Adrenal gland (tissue), 12 donors: Measurements from ENCODE around the gene ANK2. TPM values are rescaled to one million over a fixed set of nuclear protein-coding genes. Genes with fewer than 3 reads are reported as not detected.

Experiments
- DNase-seq, 7 donors: peaks; one replicate each; pipeline ENCODE4 v3.0.0-alpha.2; 2019 to 2020
- H3K27ac ChIP-seq, 5 donors: fragments of 200-600 bp; sonication (generic) in 4 of 5; 1 replicate in 3 of 5; 2 replicates in 2 of 5; pipeline versions ENCODE4 v1.5.1 to v1.8.0; 2016 to 2020; ENCODE audit warnings: mild to moderate bottlenecking in 1 of 5
- H3K27me3 ChIP-seq: fragments of 200-600 bp; 2 replicates; pipeline ENCODE4 v1.8.0; 2021
- H3K36me3 ChIP-seq, 2 donors: fragments of 200-600 bp; replicated peaks in 1 of 2; 1 replicate in 1 of 2; 2 replicates in 1 of 2; pipeline versions ENCODE4 v1.5.1 to v1.8.0; 2018 to 2022
- H3K4me1 ChIP-seq, 2 donors: fragments of 200-600 bp; replicated peaks in 1 of 2; 1 replicate in 1 of 2; 2 replicates in 1 of 2; pipeline versions ENCODE4 v1.5.1 to v1.8.0; 2018 to 2021
- H3K4me3 ChIP-seq, 4 donors: fragments of 200-600 bp; sonication (generic) in 3 of 4; one replicate each; pipeline ENCODE4 v1.5.1; 2016 to 2018
- H3K9me3 ChIP-seq, 3 donors: fragments of 200-600 bp; sonication (generic) in 1 of 3; replicated peaks in 1 of 3; 1 replicate in 2 of 3; 2 replicates in 1 of 3; pipeline versions ENCODE4 v1.5.1 to v1.8.0; 2016 to 2021
- POLR2A ChIP-seq, 2 donors: fragments of 450-650 bp; IDR thresholded peaks; one replicate each; pipeline ENCODE4 v1.6.1; 2017; ENCODE audit warnings: antibody characterized with exemption in 2 of 2, mild to moderate bottlenecking in 2 of 2, moderate library complexity in 1 of 2
- whole genome bisulfite sequencing, 4 donors: extraction: QIAGEN DNeasy Blood & Tissue Kit in 2 of 4; methylation state at CpG; one replicate each; pipeline versions ENCODE4 v1.1.5 to v1.1.7; 2013 to 2017; 5-methylcytosine and 5-hydroxymethylcytosine counted together
- intact Hi-C, 2 donors: fragments of 100-400 bp; cut with DNase I; formaldehyde crosslinking; loops; one replicate each; pipeline versions ENCODE4 v1.14.1 to v1.15.0; 2022 to 2023
- polyA plus RNA-seq, 3 donors: library from polyadenylated mRNA; stranded (reverse); fragments of 200-250 nt in 2 of 3; fragments of 350-450 nt in 1 of 3; fragmentation: Illumina TruSeq in 1 of 3; extraction: RNeasy Lipid Tissue Mini Kit (QIAGEN cat#74804) in 1 of 3; gene quantifications; one replicate each; pipeline ENCODE4 v1.2.3, GENCODE V29; 2013 to 2014
- total RNA-seq, 9 donors: library from RNA; depleted of rRNA in 4 of 9; stranded (reverse); fragments of >200 nt in 4 of 9; fragments of 120-200 nt in 1 of 9; fragmentation: NEBNext Ultra II Directional in 1 of 9; extraction: Animal tissue kit (Norgen Biotek cat#: 25700) in 1 of 9; gene quantifications; one replicate each; pipeline versions ENCODE4 v1.1.0 to v1.2.4, GENCODE V29; 2013 to 2023
- TF ChIP-seq, protein P1 (sequence below), 6 experiments: fragments of 450-650 bp in 4 of 6; fragments of 200-600 bp in 2 of 6; sonication (generic) in 1 of 6; IDR thresholded peaks; 1 replicate in 5 of 6; 2 replicates in 1 of 6; pipeline versions ENCODE4 v1.5.1 to v1.8.0; 2016 to 2021; ENCODE audit warnings: antibody characterized with exemption in 6 of 6, mild to moderate bottlenecking in 2 of 6, moderate library complexity in 1 of 6
- donor health status: healthy with polysubstance abuse.
- donor health status: Bipolar disorder and iron deficiency.
- donor health status: DM: yes; HTN: yes; CAD: no.
- donor health status: DM: no; HTN: no; CAD: no.
- donor health status: DM: no; HTN: no; CAD: no.
- donor health status: DM: yes; HTN: yes; CAD: no.

Gene ANK2
- total and polyA plus RNA-seq, 12 donors, result 6.5 to 229 (median 56.1) TPM

DNA sequence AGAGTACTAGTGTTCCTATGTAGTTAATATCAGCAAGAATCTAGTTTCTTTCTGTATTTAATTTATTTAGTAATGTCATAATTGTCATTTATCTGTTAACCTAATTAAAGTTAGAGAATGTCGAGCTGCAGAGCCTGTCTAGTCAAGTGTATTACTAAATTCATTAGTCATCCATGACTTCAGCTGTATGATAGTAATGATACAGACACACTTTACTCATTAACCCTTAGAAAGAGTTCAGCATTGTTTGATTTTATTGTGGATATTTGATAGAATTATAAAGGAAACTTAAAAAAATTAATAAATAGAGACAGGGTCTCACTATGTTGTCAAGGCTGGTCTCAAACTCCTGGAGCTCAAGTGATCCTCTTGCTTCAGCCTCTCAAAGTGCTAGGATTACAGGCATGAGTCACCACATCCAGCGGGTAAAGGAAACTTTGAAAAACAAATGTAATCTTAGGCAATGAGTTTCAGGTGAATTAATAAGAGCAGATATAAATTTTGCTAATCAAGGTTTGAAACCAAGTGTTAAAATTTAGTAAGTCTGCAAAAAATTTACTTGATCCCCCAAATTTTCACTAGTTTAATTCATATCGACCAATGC lies 110.6 kb downstream of the ANK2 start:
- Histone ChIP-seq H3K4me1 (peaks cover 0 to 8% of the 10 kb centered on the region in 2 donors), H3K9me3 (no peaks in the 10 kb centered on the region), H3K4me3 (no peak overlapping the region), H3K36me3 (no peaks in the 10 kb centered on the region), H3K27ac (no peak overlapping the region), H3K27me3 (no peaks in the 10 kb centered on the region)
- no peak for DNase-seq
- TF ChIP-seq POLR2A (IDR thresholded peaks at IDR 0.05), result no peak
- TF ChIP-seq, protein P1, sequence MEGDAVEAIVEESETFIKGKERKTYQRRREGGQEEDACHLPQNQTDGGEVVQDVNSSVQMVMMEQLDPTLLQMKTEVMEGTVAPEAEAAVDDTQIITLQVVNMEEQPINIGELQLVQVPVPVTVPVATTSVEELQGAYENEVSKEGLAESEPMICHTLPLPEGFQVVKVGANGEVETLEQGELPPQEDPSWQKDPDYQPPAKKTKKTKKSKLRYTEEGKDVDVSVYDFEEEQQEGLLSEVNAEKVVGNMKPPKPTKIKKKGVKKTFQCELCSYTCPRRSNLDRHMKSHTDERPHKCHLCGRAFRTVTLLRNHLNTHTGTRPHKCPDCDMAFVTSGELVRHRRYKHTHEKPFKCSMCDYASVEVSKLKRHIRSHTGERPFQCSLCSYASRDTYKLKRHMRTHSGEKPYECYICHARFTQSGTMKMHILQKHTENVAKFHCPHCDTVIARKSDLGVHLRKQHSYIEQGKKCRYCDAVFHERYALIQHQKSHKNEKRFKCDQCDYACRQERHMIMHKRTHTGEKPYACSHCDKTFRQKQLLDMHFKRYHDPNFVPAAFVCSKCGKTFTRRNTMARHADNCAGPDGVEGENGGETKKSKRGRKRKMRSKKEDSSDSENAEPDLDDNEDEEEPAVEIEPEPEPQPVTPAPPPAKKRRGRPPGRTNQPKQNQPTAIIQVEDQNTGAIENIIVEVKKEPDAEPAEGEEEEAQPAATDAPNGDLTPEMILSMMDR (IDR thresholded peaks at IDR 0.05), result no peak
- 71 to 81% (median 73%) methylated on average over 3 of the region's 3 CpGs for WGBS, 4 donors
- intact Hi-C loops, result no loop called here

DNA sequence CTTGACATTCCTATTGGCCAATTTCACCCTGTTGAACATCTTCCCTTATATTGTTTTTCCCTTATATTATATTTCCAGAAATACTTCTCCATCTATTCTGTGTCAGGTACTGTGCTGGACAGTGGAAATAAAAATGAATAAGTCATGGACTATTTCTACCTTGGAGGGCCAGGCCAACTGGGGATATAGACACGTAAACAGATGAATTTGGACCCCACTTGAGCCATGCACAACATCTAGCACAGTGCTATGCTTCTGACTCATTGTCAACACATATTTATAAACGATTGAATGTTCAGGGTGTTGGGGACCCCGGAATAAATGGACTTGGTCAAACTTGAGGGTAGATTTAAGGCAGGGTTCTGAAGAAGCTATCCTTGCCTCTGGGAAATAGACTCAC lies 111.1 kb downstream of the ANK2 start:
- intact Hi-C loops, result no loop called here
- Histone ChIP-seq H3K9me3 (no peaks in the 10 kb centered on the region), H3K4me1 (peaks cover 0 to 8% of the 10 kb centered on the region in 2 donors), H3K36me3 (no peaks in the 10 kb centered on the region), H3K27ac (peak overlapping the region in 1 of 5 donors; percentile 14), H3K27me3 (no peaks in the 10 kb centered on the region), H3K4me3 (no peak overlapping the region)
- TF ChIP-seq POLR2A (IDR thresholded peaks at IDR 0.05), result no peak
- TF ChIP-seq, protein P1 (IDR thresholded peaks at IDR 0.05), result no peak
- DNase-seq, result no peak
- WGBS, 4 donors, result 87 to 91% (median 89%) methylated on average over 3 of the region's 3 CpGs

DNA sequence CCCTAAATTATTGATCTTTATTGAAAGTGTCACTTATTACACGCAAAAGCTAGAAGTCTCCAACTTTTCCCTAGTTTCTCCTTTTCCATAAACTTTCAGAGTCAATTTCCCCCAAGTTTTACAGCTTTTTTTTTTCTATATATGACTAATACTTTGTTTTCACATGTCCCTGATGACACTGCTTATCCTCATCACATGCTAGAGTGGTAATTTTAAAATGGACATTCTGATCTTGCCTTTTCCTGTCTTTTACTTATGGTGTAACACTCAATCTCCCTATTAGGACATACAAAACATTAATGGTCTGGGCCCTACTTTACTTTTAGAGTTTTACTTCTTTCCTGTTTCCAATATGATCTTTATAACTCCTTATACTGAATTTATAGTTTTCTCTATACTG lies 112.6 kb downstream of the ANK2 start:
- intact Hi-C loops, result no loop called here
- no peaks in the 10 kb centered on the region for H3K9me3 ChIP-seq
- 91 to 96% (median 92%) methylated on average over 1 of the region's 1 CpG for WGBS, 4 donors
- H3K27me3 ChIP-seq, result no peaks in the 10 kb centered on the region
- DNase-seq, result no peak
- peak overlapping the region in 2 of 5 donors; percentile 13 to 14 for H3K27ac ChIP-seq
- peaks cover 0 to 8% of the 10 kb centered on the region in 2 donors for H3K4me1 ChIP-seq
- H3K36me3 ChIP-seq, result no peaks in the 10 kb centered on the region
- no peak overlapping the region for H3K4me3 ChIP-seq
- TF ChIP-seq POLR2A (IDR thresholded peaks at IDR 0.05), result no peak
- TF ChIP-seq, protein P1 (IDR thresholded peaks at IDR 0.05), result no peak

DNA sequence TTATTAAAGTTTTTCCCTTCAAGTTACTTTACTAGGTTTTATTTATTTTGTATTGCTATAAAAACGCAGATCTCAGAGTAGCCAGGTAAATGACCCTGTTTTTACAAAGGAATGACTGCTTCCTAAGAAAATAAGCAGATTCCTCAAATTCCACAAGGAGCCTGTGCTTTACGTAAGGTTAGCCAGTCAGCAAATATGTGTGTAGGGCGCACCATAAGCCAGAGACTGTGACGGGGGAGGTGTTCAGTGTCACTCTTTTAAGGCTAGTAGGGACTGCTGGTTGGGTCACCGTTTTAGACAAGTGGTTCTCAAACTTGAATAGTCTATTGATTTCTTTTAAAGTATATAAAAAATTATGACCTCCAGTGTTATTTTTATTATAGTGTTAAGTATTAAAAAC lies 119.9 kb downstream of the ANK2 start:
- no peak for TF ChIP-seq POLR2A (IDR thresholded peaks at IDR 0.05)
- TF ChIP-seq, protein P1 (IDR thresholded peaks at IDR 0.05), result no peak
- H3K36me3 ChIP-seq, result no peaks in the 10 kb centered on the region
- intact Hi-C loops, result no loop called here
- H3K4me3 ChIP-seq, result no peak overlapping the region
- no peaks in the 10 kb centered on the region for H3K4me1 ChIP-seq
- DNase-seq, result no peak
- H3K27ac ChIP-seq, result no peak overlapping the region
- no peaks in the 10 kb centered on the region for H3K27me3 ChIP-seq
- 68 to 83% (median 76%) methylated on average over 5 of the region's 5 CpGs for WGBS, 4 donors
- no peaks in the 10 kb centered on the region for H3K9me3 ChIP-seq
